Measurements from ENCODE around the gene CHAT. TPM values are rescaled to one million over a fixed set of nuclear protein-coding genes. Genes with fewer than 3 reads are reported as not detected.
A peak's percentile ranks its signal among the peaks of the same experiment; 100 is the strongest.

Gene CHAT
- total RNA-seq (2021; ENCODE audit: unreplicated experiment) = not detected
- polyA plus RNA-seq (2012; ENCODE audit: insufficient read length) = not detected
- percentile 8 among the genes with signal in this experiment for Bru-seq, nascent RNA
- BruChase-seq, experiment 1, labeled RNA remaining after a 2-hour chase = percentile 10 among the genes with signal in this experiment
- BruChase-seq, experiment 2, labeled RNA remaining after a 6-hour chase = percentile 4 among the genes with signal in this experiment
- long read RNA-seq = 0 reads

DNA sequence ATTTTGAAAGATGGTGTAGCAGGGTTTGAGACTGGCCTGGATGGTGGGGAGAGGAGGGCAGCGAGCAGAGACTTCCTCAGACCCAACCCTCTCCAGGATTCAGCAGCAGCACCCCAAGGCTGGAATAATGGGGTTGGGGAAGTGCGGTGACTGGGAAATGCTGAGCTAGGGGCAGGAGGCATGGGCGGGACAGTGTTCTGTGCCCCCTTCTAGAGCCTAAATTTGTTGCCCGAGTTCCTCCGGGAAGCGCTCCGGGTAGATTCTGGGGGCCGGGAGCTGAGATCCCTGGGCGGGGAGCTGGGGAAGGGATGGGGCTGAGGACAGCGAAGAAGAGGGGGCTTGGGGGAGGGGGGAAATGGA is at the start of gene CHAT:
TSS of gene CHAT (plus strand) at position 156 of the 360 bp plus-strand sequence. CDS start at position 309, 153 bp downstream.
- no peak for TF ChIP-seq POLR2AphosphoS5 (IDR thresholded peaks at IDR 0.05; ENCODE audit: low read depth, low read length)
- TF ChIP-seq, protein P1, sequence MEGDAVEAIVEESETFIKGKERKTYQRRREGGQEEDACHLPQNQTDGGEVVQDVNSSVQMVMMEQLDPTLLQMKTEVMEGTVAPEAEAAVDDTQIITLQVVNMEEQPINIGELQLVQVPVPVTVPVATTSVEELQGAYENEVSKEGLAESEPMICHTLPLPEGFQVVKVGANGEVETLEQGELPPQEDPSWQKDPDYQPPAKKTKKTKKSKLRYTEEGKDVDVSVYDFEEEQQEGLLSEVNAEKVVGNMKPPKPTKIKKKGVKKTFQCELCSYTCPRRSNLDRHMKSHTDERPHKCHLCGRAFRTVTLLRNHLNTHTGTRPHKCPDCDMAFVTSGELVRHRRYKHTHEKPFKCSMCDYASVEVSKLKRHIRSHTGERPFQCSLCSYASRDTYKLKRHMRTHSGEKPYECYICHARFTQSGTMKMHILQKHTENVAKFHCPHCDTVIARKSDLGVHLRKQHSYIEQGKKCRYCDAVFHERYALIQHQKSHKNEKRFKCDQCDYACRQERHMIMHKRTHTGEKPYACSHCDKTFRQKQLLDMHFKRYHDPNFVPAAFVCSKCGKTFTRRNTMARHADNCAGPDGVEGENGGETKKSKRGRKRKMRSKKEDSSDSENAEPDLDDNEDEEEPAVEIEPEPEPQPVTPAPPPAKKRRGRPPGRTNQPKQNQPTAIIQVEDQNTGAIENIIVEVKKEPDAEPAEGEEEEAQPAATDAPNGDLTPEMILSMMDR (IDR thresholded peaks at IDR 0.05) = no peak
- TF ChIP-seq TCF7L2 (IDR thresholded peaks at IDR 0.05; ENCODE audit: low read depth, low read length) = no peak
- TF ChIP-seq, protein P2, sequence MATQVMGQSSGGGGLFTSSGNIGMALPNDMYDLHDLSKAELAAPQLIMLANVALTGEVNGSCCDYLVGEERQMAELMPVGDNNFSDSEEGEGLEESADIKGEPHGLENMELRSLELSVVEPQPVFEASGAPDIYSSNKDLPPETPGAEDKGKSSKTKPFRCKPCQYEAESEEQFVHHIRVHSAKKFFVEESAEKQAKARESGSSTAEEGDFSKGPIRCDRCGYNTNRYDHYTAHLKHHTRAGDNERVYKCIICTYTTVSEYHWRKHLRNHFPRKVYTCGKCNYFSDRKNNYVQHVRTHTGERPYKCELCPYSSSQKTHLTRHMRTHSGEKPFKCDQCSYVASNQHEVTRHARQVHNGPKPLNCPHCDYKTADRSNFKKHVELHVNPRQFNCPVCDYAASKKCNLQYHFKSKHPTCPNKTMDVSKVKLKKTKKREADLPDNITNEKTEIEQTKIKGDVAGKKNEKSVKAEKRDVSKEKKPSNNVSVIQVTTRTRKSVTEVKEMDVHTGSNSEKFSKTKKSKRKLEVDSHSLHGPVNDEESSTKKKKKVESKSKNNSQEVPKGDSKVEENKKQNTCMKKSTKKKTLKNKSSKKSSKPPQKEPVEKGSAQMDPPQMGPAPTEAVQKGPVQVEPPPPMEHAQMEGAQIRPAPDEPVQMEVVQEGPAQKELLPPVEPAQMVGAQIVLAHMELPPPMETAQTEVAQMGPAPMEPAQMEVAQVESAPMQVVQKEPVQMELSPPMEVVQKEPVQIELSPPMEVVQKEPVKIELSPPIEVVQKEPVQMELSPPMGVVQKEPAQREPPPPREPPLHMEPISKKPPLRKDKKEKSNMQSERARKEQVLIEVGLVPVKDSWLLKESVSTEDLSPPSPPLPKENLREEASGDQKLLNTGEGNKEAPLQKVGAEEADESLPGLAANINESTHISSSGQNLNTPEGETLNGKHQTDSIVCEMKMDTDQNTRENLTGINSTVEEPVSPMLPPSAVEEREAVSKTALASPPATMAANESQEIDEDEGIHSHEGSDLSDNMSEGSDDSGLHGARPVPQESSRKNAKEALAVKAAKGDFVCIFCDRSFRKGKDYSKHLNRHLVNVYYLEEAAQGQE (IDR thresholded peaks at IDR 0.05; ENCODE audit: insufficient read depth in 1 of 2, low read depth in 2 of 2, low read length in 1 of 2) = no peak
- TF ChIP-seq SIN3A (IDR thresholded peaks at IDR 0.05; ENCODE audit: borderline replicate concordance, insufficient read depth, low read depth, low read length) = no peak
- no peak within 1 kb of the TSS for H3K4me3 ChIP-seq (ENCODE audit: low read depth in 2 of 2, low read length in 2 of 2)
- in situ Hi-C loops (cut with HindIII; ENCODE audit: low pct_unique_long_range_greater_than_20kb, low sequenced_read_pairs) = no loop called here
- ChIA-PET CTCF (no interaction called here), POLR2A (no interaction called here)
- H3K27me3 ChIP-seq (ENCODE audit: control insufficient read depth, insufficient read depth, low read length) = peaks cover 20% of the 10 kb centered on the region; the same call in 1 of the 2 replicates
- no peak for ATAC-seq
- no peak within 1 kb of the TSS for H3K27ac ChIP-seq (ENCODE audit: low read length)
- BruUV-seq (replicated peaks) = no TSS peak
- DNase-seq (ENCODE audit: low read depth, low spot score) = no peak
- H3K9me3 ChIP-seq (ENCODE audit: control insufficient read depth, insufficient read depth, low read depth, low read length) = no peaks in the 10 kb centered on the region
- H3K4me1 ChIP-seq (ENCODE audit: control insufficient read depth, insufficient read depth, low read length) = no peaks in the 10 kb centered on the region
- no peaks in the 10 kb centered on the region for H3K36me3 ChIP-seq (ENCODE audit: control insufficient read depth, insufficient read depth, low read length)
- intact Hi-C loops (cut with micrococcal nuclease; ENCODE audit: unreplicated experiment) = no loop called here

DNA sequence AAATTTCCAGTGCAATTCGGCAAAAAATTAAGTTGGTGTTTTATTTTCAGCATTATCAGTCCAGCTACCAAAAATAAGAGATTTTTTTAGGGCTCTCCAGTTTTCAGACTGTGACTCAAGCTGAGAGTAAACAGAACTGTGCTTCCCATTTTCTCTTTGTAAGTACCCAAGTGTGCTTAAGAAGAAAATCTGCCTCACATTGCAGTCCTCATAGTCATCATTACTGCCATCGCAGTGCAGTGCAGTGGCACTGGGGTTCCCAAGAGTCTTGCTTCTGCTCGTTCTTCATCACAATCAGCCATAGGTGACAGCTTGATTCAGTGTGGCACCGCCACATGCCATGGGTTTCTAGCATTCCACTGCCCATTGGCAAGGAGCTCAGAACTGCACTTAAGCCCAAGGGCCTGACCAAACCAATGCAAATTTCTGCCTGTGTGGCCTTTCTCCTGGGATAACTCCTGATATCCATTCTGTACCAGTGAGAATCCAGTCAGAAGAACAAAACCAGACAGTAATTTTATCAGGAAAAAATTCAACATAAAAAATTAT is 49.3 kb upstream of the CHAT start:
- no peak overlapping the region for H3K4me3 ChIP-seq (ENCODE audit: low read depth in 2 of 2, low read length in 2 of 2)
- no peaks in the 10 kb centered on the region for H3K9me3 ChIP-seq (ENCODE audit: control insufficient read depth, insufficient read depth, low read depth, low read length)
- CTCF ChIA-PET = no interaction called here
- peaks cover 21% of the 10 kb centered on the region for H3K27me3 ChIP-seq (ENCODE audit: control insufficient read depth, insufficient read depth, low read length)
- intact Hi-C loops (cut with micrococcal nuclease; ENCODE audit: unreplicated experiment) = no loop called here
- ATAC-seq (no peak), DNase-seq (ENCODE audit: low read depth, low spot score) (no peak)
- H3K27ac ChIP-seq (ENCODE audit: low read length) = no peak overlapping the region
- no peak for TF ChIP-seq TCF7L2 (IDR thresholded peaks at IDR 0.05; ENCODE audit: low read depth, low read length)
- no peak for TF ChIP-seq POLR2AphosphoS5 (IDR thresholded peaks at IDR 0.05; ENCODE audit: low read depth, low read length)
- TF ChIP-seq, protein P2 (IDR thresholded peaks at IDR 0.05; ENCODE audit: insufficient read depth in 1 of 2, low read depth in 2 of 2, low read length in 1 of 2) = no peak
- TF ChIP-seq, protein P1 (IDR thresholded peaks at IDR 0.05) = no peak
- no peak for TF ChIP-seq SIN3A (IDR thresholded peaks at IDR 0.05; ENCODE audit: borderline replicate concordance, insufficient read depth, low read depth, low read length)
- H3K36me3 ChIP-seq (ENCODE audit: control insufficient read depth, insufficient read depth, low read length) = no peaks in the 10 kb centered on the region
- in situ Hi-C loops (cut with HindIII; ENCODE audit: low pct_unique_long_range_greater_than_20kb, low sequenced_read_pairs) = no loop called here
- POLR2A ChIA-PET = no interaction called here
- no peaks in the 10 kb centered on the region for H3K4me1 ChIP-seq (ENCODE audit: control insufficient read depth, insufficient read depth, low read length)
- BruUV-seq (replicated peaks) = no TSS peak

Measured in Panc1 (cell line).